ENCODE measurements around the gene SH3PXD2B.

Gene SH3PXD2B

GRCh38 chr5:172420235-172420939, 33.9 kb downstream of the SH3PXD2B start:
- Histone ChIP-seq H4K20me1 (ENCODE audit: insufficient read depth, low read length) (no peaks in the 10 kb centered on the region), H3K27me3 (ENCODE audit: insufficient read depth, low read length, poor library complexity) (no peaks in the 10 kb centered on the region), H3K79me2 (ENCODE audit: insufficient read depth, low read length) (no peaks in the 10 kb centered on the region), H3K36me3 (ENCODE audit: insufficient read depth, low read length) (no peaks in the 10 kb centered on the region), H2AFZ (ENCODE audit: low read depth, low read length) (no peak overlapping the region), H3K4me3 (ENCODE audit: low read depth in 1 of 2, low read length in 2 of 2) (no peak overlapping the region), H3K4me1 (ENCODE audit: insufficient read depth, low read length) (no peaks in the 10 kb centered on the region), H3K27ac (ENCODE audit: low read length) (no peak overlapping the region), H3K9me3 (ENCODE audit: insufficient read depth, low read length, severe bottlenecking) (no peaks in the 10 kb centered on the region), H3K9ac (ENCODE audit: low read depth, low read length) (no peak overlapping the region), H3K4me2 (ENCODE audit: insufficient read depth, low read length) (no peak overlapping the region)
- no peak for TF ChIP-seq EZH2 (IDR thresholded peaks at IDR 0.05; ENCODE audit: borderline replicate concordance, low read depth, low read length, severe bottlenecking)
- ATAC-seq (ENCODE audit: insufficient read depth, low read depth) (no peak), DNase-seq (no peak)

DNA sequence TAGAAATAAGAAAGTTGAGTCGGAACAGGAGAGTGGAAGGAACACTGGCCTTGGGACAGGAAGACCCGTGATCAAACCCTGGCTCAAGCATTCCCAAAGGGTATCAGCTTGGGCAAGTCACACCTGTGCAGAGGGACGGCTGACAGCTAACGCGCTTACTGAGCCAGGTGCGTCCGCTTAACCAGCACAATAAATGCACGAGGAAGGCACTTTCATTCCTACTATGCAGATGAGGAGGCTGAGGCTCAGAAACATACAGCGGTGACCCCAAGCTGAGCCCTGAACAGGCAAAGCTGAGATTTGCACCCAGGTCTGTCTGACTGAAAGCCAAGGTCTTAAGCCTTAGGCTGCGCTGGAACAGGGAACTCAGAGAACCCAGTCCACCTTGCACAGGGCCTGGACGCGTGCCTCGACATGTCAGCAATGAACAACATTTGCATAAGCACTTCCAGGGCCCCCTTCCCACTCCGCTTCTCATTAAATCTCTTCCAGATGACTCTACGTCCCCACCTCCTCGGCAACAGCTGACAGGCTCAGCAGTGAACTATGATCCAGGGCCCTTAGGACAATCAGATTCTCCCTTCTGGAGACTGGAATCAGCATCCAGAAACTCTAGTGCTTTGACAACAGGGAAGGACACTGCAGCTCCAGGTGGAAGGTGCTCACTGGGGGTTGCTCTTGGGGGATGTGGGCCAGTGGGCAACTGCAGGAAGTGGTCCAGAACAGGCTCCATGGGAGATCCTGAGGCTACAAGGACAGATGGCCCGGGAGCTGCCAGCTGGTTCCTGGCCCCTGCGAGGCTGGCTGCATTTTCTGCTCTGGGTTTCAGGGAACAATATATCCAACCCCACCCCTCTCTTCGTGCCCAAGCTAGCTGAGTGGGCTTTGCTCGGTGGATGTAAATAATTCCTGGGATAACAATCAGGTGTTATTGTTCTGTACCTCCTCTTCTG, 35.2 kb downstream of the SH3PXD2B start:
- Histone ChIP-seq H2AFZ (ENCODE audit: low read depth, low read length) (no peak overlapping the region), H3K36me3 (ENCODE audit: insufficient read depth, low read length) (no peaks in the 10 kb centered on the region), H3K27me3 (ENCODE audit: insufficient read depth, low read length, poor library complexity) (no peaks in the 10 kb centered on the region), H3K9me3 (ENCODE audit: insufficient read depth, low read length, severe bottlenecking) (no peaks in the 10 kb centered on the region), H4K20me1 (ENCODE audit: insufficient read depth, low read length) (no peaks in the 10 kb centered on the region), H3K27ac (ENCODE audit: low read length) (no peak overlapping the region), H3K4me2 (ENCODE audit: insufficient read depth, low read length) (no peak overlapping the region), H3K79me2 (ENCODE audit: insufficient read depth, low read length) (no peaks in the 10 kb centered on the region), H3K4me1 (ENCODE audit: insufficient read depth, low read length) (no peaks in the 10 kb centered on the region), H3K9ac (ENCODE audit: low read depth, low read length) (no peak overlapping the region), H3K4me3 (ENCODE audit: low read depth in 1 of 2, low read length in 2 of 2) (no peak overlapping the region)
- DNase-seq: no peak
- no peak for ATAC-seq (ENCODE audit: insufficient read depth, low read depth)
- no peak for TF ChIP-seq CTCF (IDR thresholded peaks at IDR 0.05; ENCODE audit: borderline replicate concordance, extremely low read depth, low read length, poor library complexity, severe bottlenecking)
- no peak for TF ChIP-seq EZH2 (IDR thresholded peaks at IDR 0.05; ENCODE audit: borderline replicate concordance, low read depth, low read length, severe bottlenecking)

DNA sequence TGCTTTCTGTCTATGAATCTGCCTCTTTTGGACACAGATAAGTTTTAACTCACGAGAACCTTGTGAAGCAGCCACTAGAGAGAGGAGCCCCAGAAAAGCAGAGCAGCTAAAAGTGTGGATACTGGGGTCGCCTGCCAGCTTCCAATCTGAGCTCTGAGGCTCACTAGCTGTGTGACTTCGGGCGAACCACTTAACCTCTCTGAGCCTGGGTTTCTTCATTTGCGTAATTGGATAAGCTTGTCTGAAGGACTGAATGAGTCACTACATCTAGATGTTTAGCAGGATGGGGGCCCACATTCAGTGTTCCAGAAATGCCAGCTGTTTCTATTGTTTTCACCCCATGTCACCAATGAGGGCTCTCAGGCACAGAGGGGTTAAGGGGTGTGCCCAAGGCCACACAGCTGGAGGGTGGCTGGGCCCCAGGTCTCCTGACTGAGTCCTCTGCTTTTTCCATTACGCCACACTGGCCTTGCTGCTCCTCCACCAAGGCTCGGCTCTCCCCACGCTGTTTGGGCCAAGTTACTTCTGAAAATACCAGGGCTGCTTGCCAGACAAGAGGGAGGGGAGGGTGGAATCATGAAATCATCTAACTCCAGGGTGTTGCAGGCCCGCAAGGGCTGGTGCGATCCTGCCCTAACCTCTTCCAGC, 36.2 kb downstream of the SH3PXD2B start:
- no peak overlapping the region for H3K4me3 ChIP-seq (ENCODE audit: low read depth in 1 of 2, low read length in 2 of 2)
- no peaks in the 10 kb centered on the region for H3K9me3 ChIP-seq (ENCODE audit: insufficient read depth, low read length, severe bottlenecking)
- H4K20me1 ChIP-seq (ENCODE audit: insufficient read depth, low read length): no peaks in the 10 kb centered on the region
- TF ChIP-seq CTCF (IDR thresholded peaks at IDR 0.05; ENCODE audit: borderline replicate concordance, extremely low read depth, low read length, poor library complexity, severe bottlenecking) (no peak), EZH2 (IDR thresholded peaks at IDR 0.05; ENCODE audit: borderline replicate concordance, low read depth, low read length, severe bottlenecking) (no peak)
- peaks cover 6% of the 10 kb centered on the region for H3K4me1 ChIP-seq (ENCODE audit: insufficient read depth, low read length)
- no peaks in the 10 kb centered on the region for H3K36me3 ChIP-seq (ENCODE audit: insufficient read depth, low read length)
- no peak overlapping the region for H3K4me2 ChIP-seq (ENCODE audit: insufficient read depth, low read length)
- H2AFZ ChIP-seq (ENCODE audit: low read depth, low read length): no peak overlapping the region
- H3K27ac ChIP-seq (ENCODE audit: low read length): no peak overlapping the region
- H3K9ac ChIP-seq (ENCODE audit: low read depth, low read length): no peak overlapping the region
- no peaks in the 10 kb centered on the region for H3K27me3 ChIP-seq (ENCODE audit: insufficient read depth, low read length, poor library complexity)
- no peaks in the 10 kb centered on the region for H3K79me2 ChIP-seq (ENCODE audit: insufficient read depth, low read length)
- no peak for DNase-seq
- no peak for ATAC-seq (ENCODE audit: insufficient read depth, low read depth)

Data from DND-41 (cell line).